HG03521 (cell line): ENCODE results near the gene GSAP.
A peak's percentile ranks its signal among the peaks of the same experiment; 100 is the strongest.

ENCODE experiments used
- ATAC-seq: cut with Tn5 transposase; IDR thresholded peaks from one replicate; pipeline ENCODE4 v1.9.1; 2021; ENCODE audit warnings: mild to moderate bottlenecking, moderate library complexity; ENCODE audit not compliant: unreplicated experiment

The GSAP gene

DNA sequence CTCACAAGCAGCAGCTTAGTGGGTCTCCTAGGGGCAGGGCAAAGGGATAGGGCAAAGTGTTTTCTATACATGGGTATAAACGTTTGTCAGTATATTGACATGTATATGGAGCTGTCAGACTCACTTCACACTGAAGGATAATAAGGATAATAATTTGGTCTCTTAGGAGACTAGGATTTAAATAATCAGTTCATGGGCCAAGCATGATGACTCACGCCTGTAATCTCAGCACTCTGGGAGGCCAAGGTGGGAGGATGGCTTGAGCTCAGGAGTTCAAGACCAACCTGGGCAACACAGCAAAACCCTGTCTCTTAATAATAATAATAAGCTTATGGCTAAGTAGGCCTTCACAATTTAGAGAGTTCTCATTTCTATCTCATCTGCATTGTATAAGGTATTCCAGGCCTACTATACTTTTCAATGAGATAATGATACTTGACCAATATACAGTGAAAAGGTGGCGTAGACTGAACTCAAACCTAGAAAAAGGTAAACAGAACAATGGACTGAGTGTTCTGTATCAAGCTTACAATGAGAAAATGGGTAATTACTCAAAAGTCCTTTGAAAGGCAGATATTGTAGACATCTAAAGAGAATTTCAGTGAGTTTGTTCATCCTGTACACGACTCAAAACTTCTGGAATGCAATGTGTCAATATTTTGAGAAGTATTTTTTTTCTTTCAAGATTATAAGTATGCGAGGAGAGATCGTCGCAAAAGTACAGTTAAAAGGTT is 7.0 kb downstream of the GSAP start:
- ATAC-seq = no peak

DNA sequence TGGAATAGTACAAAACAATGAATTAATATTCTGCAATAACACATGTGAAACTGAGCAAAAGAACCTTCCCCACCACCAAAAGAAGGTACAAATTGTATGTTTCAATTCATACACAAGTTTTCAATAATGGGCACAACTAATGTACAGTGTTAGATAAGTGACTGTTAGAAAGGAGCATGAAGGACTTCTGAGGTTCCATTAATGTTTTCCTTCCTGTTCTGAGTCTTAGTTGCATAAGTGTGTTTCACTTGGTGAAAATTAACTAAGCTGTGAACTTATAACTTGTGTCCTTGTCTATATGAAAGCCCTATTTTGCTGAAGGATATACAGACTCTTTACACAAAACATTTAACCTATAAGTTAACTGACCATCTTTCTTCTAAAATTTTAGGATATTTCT is 8.2 kb downstream of the GSAP start:
- ATAC-seq = no peak

- no peak for ATAC-seq
These were observed 9.7 kb downstream of the GSAP start for GRCh38 chr7:77406421-77406820.

GRCh38 chr7:77404641-77405040 is 11.5 kb downstream of the GSAP start:
- no peak for ATAC-seq

DNA sequence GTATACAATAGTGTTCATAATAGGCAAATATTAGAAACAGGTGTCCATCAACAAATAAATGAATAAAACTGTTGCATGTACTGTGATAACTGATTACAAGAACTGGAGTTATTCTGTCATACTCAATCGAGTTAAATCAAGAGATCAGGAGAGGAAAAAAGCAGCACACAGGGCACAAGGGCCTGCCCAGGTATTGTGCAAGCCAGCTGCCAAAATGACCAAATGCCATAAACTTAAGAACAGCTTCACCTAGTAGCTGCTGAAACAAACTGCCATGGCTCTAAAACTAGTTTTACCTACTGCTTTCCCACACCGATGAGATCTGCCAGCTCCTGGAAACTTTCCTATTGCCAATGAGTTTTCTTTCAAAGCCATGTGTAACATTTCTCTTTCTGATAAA is 12.2 kb downstream of the GSAP start:
- ATAC-seq = no peak

- ATAC-seq = no peak
These were observed 13.3 kb downstream of the GSAP start for GRCh38 chr7:77402818-77403217.

GRCh38 chr7:77401002-77401401 is 15.1 kb downstream of the GSAP start:
- no peak for ATAC-seq

- ATAC-seq = no peak
These were observed 16.3 kb downstream of the GSAP start for GRCh38 chr7:77399816-77400215.

GRCh38 chr7:77396894-77397547 is 19.1 kb downstream of the GSAP start:
- no peak for ATAC-seq

GRCh38 chr7:77395626-77396025 is 20.5 kb downstream of the GSAP start:
- ATAC-seq = no peak

DNA sequence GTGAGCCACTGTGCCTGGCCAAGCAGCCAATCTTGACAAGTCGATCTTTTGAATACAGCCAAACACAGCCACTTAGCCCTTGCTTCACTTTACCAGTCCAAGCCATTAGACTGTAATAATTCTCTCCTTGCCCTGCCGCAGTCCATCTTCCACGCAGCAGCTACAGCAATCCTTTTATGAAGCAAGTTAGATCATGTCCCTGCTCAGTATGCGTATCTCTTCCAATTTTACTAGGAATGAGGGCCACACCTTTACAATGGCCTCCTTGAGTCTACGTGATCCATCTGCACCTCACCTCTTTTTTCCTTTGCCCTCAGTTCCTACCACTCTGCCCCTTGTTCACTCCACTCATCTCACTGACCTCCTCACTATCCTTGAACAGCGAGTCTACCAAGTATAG is 22.2 kb downstream of the GSAP start:
- ATAC-seq = no peak

GRCh38 chr7:77393261-77393660 is 22.9 kb downstream of the GSAP start:
- peak; percentile 84 for ATAC-seq

- ATAC-seq = no peak
These were observed 24.9 kb downstream of the GSAP start for GRCh38 chr7:77391230-77391629.

DNA sequence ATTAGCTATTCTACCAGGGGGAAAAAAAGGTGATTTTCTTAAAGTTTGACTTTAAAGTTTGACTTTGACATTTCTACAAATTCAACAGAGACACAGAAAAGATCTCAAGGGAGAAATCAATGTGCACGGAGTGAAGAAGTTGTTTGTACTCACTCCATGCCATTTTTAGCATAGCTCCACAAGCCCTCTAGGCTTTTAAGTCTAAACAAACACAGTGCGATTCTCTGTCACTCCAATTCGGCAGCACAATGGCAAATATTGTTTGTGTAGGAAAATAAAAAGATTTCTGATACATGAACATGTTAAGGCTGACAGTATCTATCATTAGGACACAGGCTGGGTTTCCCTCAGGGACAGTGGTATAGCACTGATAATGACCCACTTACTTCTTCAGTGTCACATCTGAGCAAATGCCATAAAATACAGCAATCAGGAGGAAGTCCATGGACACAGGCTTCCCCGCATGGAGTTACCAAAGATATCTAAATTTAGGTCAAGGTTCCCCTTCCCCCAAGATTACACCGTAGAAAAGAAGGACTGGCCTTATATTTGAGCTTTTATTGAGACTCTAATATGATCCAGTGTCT is 28.0 kb downstream of the GSAP start:
- no peak for ATAC-seq

- ATAC-seq = no peak
These were observed 29.9 kb downstream of the GSAP start for GRCh38 chr7:77386165-77386822.

- no peak for ATAC-seq
These were observed 32.8 kb downstream of the GSAP start for GRCh38 chr7:77383333-77383740.

DNA sequence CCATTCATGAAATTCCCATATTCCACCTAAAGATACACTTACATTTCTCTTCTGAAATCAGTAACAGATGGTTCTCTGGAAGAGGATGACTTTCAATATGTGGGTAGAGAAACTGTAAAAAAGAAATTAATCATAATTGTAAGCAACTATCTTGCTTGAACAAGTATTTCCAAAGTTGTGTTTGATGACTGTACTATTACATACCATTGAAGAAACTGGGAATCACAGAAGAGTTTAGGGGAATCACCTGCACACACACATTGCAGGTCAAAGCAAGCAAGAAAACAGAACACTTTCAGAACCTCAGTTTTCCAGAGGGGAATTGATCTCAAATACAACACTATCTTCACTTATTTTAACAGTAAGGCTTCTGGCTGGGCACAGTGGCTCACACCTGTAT is 33.6 kb downstream of the GSAP start:
- no peak for ATAC-seq

GRCh38 chr7:77378584-77378983 is 37.6 kb downstream of the GSAP start:
- no peak for ATAC-seq

- peak; percentile 56 for ATAC-seq
These were observed 45.5 kb downstream of the GSAP start for GRCh38 chr7:77370606-77371005.

- ATAC-seq = no peak
These were observed 47.2 kb downstream of the GSAP start for GRCh38 chr7:77368974-77369373.

DNA sequence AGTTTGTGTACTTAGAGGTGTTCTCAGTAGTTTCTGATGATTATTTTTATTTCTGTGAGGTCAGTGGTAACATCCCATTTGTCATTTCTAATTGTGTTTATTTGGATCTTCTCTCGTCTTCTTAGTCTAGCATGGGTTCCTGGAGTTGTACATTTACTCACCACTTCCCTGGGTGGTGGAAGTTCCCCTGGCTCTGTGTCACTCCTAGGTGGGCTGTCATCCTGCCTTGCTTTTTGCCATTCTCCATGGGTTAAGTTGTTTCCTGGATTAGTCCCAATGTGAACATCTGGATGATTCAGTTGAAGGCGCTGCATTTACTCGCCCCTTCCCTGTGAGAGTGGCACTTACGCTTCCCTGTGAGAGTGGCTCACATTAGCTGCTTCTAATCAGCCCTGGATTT is 48.2 kb downstream of the GSAP start:
- no peak for ATAC-seq

GRCh38 chr7:77362905-77363304 is 53.2 kb downstream of the GSAP start:
- ATAC-seq = no peak
